GM19099 (cell line): ENCODE data around the gene IQGAP2.

Experiments used
- POLR2A ChIP-seq: IDR thresholded peaks from 3 replicates; pipeline ENCODE4 v1.6.1; 2011; ENCODE audit warnings: low read depth; ENCODE audit not compliant: insufficient read length; ENCODE audit errors: extremely low read depth

Gene IQGAP2

GRCh38 chr5:76427206-76428140, 24.4 kb downstream of the IQGAP2 start:
- no peak for TF ChIP-seq POLR2A

DNA sequence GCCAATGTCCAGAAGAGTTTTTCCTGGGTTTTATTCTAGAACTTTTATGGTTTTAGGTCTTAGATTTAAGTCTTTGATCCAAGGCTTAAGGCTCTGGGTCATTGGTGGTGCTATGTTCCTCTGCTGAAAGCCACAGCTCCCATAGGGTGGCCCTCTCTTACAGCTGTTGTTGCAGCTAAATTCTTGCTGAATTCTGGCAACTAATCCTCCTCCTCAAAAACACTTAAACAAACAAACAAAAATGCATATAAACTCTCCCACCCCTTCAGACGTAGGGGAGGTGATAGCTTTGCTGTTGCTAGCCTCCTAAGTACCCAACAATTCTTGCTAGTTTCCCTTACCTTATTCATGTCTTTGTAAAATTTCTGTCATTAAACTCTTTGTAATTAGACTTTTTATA, 30.2 kb downstream of the IQGAP2 start:
- TF ChIP-seq POLR2A = no peak

- TF ChIP-seq POLR2A = no peak
Observed at GRCh38 chr5:76438025-76438424, 34.9 kb downstream of the IQGAP2 start.

DNA sequence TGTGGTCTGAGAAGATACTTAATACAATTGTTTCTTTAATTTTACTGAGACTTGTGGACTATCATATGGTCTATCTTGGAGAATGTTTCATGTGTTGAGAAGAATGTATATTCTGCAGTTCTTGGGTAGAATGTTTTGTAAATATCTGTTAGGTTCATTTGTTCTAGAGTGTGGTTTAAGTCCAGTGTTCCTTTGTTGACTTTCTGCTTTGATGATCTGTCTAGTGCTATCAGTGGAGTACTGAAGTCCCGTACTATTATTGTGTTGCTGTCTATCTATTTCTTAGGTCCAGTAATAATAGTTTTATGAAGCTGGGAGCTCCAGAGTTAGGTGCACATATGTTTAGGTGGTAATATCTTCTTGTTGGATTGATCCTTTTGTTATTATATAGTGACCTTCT, 36.1 kb downstream of the IQGAP2 start:
- no peak for TF ChIP-seq POLR2A

DNA sequence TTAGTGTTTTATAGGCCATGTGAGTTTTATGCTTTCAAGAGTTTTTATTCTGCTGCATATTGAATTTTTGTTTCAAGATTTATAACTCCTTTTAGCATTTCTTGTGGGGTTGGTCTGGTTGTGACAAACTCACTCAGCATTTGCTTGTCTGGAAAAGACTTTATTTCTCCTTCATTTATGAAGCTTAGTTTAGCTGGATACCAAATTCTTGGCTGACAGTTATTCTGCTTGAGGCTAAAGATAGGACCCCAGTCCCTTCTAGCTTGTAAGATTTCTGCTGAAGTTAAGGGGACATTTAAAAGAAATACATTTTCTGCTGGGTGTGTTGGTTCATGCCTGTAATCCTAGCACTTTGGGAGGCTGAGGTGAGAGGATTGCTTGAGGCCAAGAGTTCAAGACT, 36.8 kb downstream of the IQGAP2 start:
- TF ChIP-seq POLR2A = no peak

- no peak for TF ChIP-seq POLR2A
Observed at GRCh38 chr5:76441101-76441500, 38.0 kb downstream of the IQGAP2 start.

GRCh38 chr5:76441890-76442673, 39.0 kb downstream of the IQGAP2 start:
- TF ChIP-seq POLR2A = no peak

GRCh38 chr5:76443066-76443800, 40.1 kb downstream of the IQGAP2 start:
- no peak for TF ChIP-seq POLR2A

DNA sequence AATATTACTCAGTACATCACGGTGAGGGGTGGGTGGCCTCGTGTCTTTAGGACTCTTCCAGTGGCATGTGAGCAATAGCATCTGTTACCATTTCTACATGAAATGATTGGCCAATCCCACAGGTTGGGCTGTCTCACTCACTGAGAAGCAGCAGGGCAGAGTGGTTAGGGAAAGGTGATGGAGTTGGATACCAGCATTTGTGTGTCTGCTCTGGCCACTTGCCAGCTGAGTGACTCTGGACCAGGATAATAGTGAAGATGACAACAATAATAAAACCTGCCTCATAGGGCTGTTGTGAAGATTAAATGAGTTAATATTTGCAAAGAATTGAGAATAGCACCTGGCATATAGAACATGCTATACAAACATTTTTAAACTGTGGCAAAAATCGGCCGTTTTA, 42.0 kb downstream of the IQGAP2 start:
- no peak for TF ChIP-seq POLR2A

GRCh38 chr5:76445830-76446229, 42.7 kb downstream of the IQGAP2 start:
- TF ChIP-seq POLR2A = no peak

GRCh38 chr5:76446776-76447175, 43.7 kb downstream of the IQGAP2 start:
- TF ChIP-seq POLR2A = no peak

DNA sequence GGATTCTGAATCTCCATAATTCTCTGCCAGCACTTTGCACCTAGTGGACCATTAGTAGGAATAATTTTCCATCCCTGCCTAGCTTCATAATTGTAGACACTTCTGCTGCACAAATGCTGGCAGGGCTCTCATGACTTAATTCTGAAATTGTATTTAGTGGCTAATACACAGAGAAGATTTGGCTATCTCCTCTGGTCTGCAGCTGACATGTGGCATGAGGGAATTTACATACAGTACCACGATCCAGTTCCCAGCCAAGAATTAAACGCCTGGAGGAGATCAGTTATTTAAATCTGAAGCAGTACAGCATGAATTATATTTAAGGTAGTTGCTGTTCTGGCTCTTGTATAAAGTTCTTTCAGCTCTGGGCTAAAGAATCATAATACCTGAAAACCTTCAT, 46.5 kb downstream of the IQGAP2 start:
- TF ChIP-seq POLR2A = no peak

DNA sequence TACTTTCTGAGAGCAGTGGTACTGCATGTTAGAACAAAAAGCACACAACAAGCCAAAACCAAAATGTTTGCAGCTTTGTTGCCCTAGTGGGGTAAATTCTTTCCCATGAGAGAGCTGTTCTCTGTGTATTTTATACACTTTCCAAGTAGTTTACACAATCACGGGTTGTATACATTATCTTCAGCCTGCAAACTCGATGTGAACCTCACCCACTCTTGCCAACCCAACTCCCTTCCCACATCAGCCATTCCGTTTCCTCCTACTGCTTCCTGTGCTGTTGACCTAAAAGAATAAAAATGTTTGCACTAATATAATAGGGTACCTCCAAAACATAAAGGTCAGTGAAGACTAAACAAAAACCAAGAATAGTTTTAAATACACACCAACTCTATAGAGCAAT, 47.0 kb downstream of the IQGAP2 start:
- TF ChIP-seq POLR2A = no peak

DNA sequence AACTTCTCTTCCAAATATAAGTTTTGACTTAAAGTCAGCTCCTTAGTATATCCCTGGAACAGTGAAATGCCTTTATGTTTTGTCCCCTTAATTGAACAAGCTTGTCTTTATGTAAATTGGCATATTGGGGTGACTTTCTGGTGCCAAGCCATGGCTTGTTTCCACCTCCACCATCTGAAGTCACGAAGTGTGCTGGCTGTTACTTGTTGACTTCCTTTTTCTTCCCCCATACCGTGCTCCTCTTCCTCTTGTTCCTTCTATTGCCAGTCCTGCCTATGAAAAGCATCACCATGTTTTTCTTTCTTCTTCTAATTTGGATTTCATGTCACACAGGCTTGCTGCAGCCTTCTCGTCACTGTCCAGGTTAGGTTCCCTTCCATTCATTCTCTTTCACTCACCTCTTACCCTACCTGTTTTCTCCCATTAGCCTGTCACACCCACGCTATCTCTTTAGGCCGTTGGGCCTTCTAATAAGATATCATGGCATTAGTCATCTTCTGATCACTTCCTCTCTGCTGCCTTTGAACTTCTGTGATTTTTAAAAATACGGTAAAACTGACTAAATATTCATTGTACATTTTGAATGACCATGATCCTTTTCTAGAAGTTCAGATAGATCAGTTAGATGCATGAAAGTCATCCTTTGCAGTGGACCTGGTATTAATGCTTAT, 48.1 kb downstream of the IQGAP2 start:
- TF ChIP-seq POLR2A = no peak
